Upper lobe of right lung (tissue), 1 donor: ENCODE data around the gene PARP16. TPM values are rescaled to one million over a fixed set of nuclear protein-coding genes. Genes with fewer than 3 reads are reported as not detected.

Experiments used
- ATAC-seq: fragments of 200-7000 bp; cut with Tn5 transposase; one replicate; pipeline ENCODE4 v1.9.1; 2020; ENCODE audit warnings: mild to moderate bottlenecking, moderate library complexity
- DNase-seq: peaks from one replicate; pipeline ENCODE4 v3.0.0-alpha.2; 2020
- H3K27ac ChIP-seq: fragments of 200-600 bp; one replicate; pipeline ENCODE4 v1.8.0; 2022
- H3K27me3 ChIP-seq: fragments of 200-600 bp; one replicate; pipeline ENCODE4 v1.8.0; 2022; ENCODE audit warnings: mild to moderate bottlenecking
- H3K36me3 ChIP-seq: fragments of 200-600 bp; one replicate; pipeline ENCODE4 v1.8.0; 2022
- H3K4me1 ChIP-seq: fragments of 200-600 bp; one replicate; pipeline ENCODE4 v1.8.0; 2022
- H3K4me3 ChIP-seq: fragments of 200-600 bp; one replicate; pipeline ENCODE4 v1.8.0; 2022; ENCODE audit warnings: mild to moderate bottlenecking
- H3K9me3 ChIP-seq: fragments of 200-600 bp; one replicate; pipeline ENCODE4 v1.8.0; 2022
- CTCF ChIP-seq: fragments of 200-600 bp; IDR thresholded peaks from one replicate; pipeline ENCODE4 v1.8.0; 2022; ENCODE audit warnings: antibody characterized with exemption
- intact Hi-C: fragments of 100-400 bp; cut with DNase I; formaldehyde crosslinking; loops from one replicate; pipeline ENCODE4 v1.11.0; 2022
- long read RNA-seq: library from polyadenylated mRNA; unstranded; transcript quantifications from one replicate; pipeline ENCODE4 v2.0.0, GENCODE V29; 2021
- total RNA-seq: library from RNA; stranded (reverse); fragmentation: NEBNext Ultra II Directional; extraction: Animal tissue kit (Norgen Biotek cat#: 25700); gene quantifications from one replicate; pipeline ENCODE4 v1.2.1, GENCODE V29; 2021
- donor health status: DM: no; HTN: yes; CAD: no; lungs with severe emphysema.

PARP16 gene
- total RNA-seq: 8.3 TPM
- long read RNA-seq, partial matches to known transcripts: 4 of 18 reads
- long read RNA-seq, other reads (novel, unspliced or antisense): 7 of 18 reads

GRCh38 chr15:65286704-65287519 lies at the start of gene PARP16:
TSS of gene PARP16 (minus strand) at chr15:65286883. CDS start at chr15:65286426, 457 bp downstream.
- H3K27ac ChIP-seq: peak within 1 kb of the TSS; percentile 80
- H3K4me1 ChIP-seq: peaks cover 14% of the 10 kb centered on the region
- peak; percentile 97 for ATAC-seq
- intact Hi-C loops: no loop called here
- H3K27me3 ChIP-seq: no peaks in the 10 kb centered on the region
- H3K9me3 ChIP-seq: no peaks in the 10 kb centered on the region
- TF ChIP-seq CTCF: peak; percentile 49
- DNase-seq: peak; percentile 97
- H3K36me3 ChIP-seq: no peaks in the 10 kb centered on the region
- H3K4me3 ChIP-seq: peak within 1 kb of the TSS; percentile 68

GRCh38 chr15:65335278-65336055 lies 48.8 kb upstream of the PARP16 start:
- Histone ChIP-seq H3K9me3 (no peaks in the 10 kb centered on the region), H3K27ac (no peak overlapping the region), H3K4me1 (no peaks in the 10 kb centered on the region), H3K27me3 (no peaks in the 10 kb centered on the region), H3K4me3 (no peak overlapping the region), H3K36me3 (no peaks in the 10 kb centered on the region)
- TF ChIP-seq CTCF: no peak
- intact Hi-C loops: no loop called here
- no peak for ATAC-seq
- no peak for DNase-seq

GRCh38 chr15:65334586-65335231 lies 48.0 kb upstream of the PARP16 start:
- H3K36me3 ChIP-seq: no peaks in the 10 kb centered on the region
- TF ChIP-seq CTCF: no peak
- intact Hi-C loops: no loop called here
- H3K4me3 ChIP-seq: no peak overlapping the region
- no peaks in the 10 kb centered on the region for H3K4me1 ChIP-seq
- DNase-seq: no peak
- no peaks in the 10 kb centered on the region for H3K9me3 ChIP-seq
- no peak overlapping the region for H3K27ac ChIP-seq
- no peaks in the 10 kb centered on the region for H3K27me3 ChIP-seq
- no peak for ATAC-seq

- ATAC-seq (no peak), DNase-seq (no peak)
- intact Hi-C loops: no loop called here
Observed at GRCh38 chr15:65333856-65334255, 47.2 kb upstream of the PARP16 start.

More at GRCh38 chr15:65333856-65334255, 47.2 kb upstream of the PARP16 start:
- Histone ChIP-seq H3K27ac (no peak overlapping the region), H3K9me3 (no peaks in the 10 kb centered on the region), H3K27me3 (no peaks in the 10 kb centered on the region), H3K4me1 (no peaks in the 10 kb centered on the region), H3K4me3 (no peak overlapping the region), H3K36me3 (no peaks in the 10 kb centered on the region)
- no peak for TF ChIP-seq CTCF
